Natural killer cell (primary cell): ENCODE data around the gene ACAP3. TPM values are rescaled to one million over a fixed set of nuclear protein-coding genes. Genes with fewer than 3 reads are reported as not detected.

ENCODE experiments used
- ATAC-seq, 3 donors: fragments of 150-1000 bp in 2 of 3; fragments of 200-7000 bp in 1 of 3; cut with Tn5 transposase; 1 replicate in 1 of 3; 2 replicates in 2 of 3; pipeline ENCODE4 v1.10.0; 2021; ENCODE audit warnings: mild to moderate bottlenecking in 2 of 3, moderate library complexity in 2 of 3
- DNase-seq, 2 donors: peaks; one replicate each; pipeline versions ENCODE4 v3.0.0 to v3.0.0-alpha.2; 2013 to 2021; ENCODE audit warnings: mixed read lengths in 1 of 2
- H3K27ac ChIP-seq: one replicate; pipeline ENCODE4 v1.5.1; 2013; ENCODE audit warnings: mild to moderate bottlenecking, low read length
- H3K27me3 ChIP-seq: one replicate; pipeline ENCODE4 v1.6.1; 2013; ENCODE audit warnings: low read length; ENCODE audit not compliant: control insufficient read depth, insufficient read depth
- H3K36me3 ChIP-seq: one replicate; pipeline ENCODE4 v1.6.1; 2013; ENCODE audit warnings: low read length; ENCODE audit not compliant: control insufficient read depth, insufficient read depth
- H3K4me1 ChIP-seq: one replicate; pipeline ENCODE4 v1.6.1; 2013; ENCODE audit warnings: low read length; ENCODE audit not compliant: control insufficient read depth, insufficient read depth
- H3K4me3 ChIP-seq: one replicate; pipeline ENCODE4 v1.5.1; 2013; ENCODE audit warnings: low read length
- H3K9me3 ChIP-seq: one replicate; pipeline ENCODE4 v1.6.1; 2013; ENCODE audit warnings: low read length; ENCODE audit not compliant: control insufficient read depth, insufficient read depth
- H3K27ac Mint-ChIP-seq, 2 donors: one replicate each; pipeline ENCODE4 v1.8.0; 2022; ENCODE audit warnings: mild to moderate bottlenecking in 2 of 2, mixed read lengths in 2 of 2, moderate library complexity in 1 of 2
- H3K27me3 Mint-ChIP-seq, 2 donors: one replicate each; pipeline ENCODE4 v1.8.0; 2022; ENCODE audit warnings: low read depth in 2 of 2, mixed read lengths in 2 of 2
- H3K36me3 Mint-ChIP-seq: one replicate; pipeline ENCODE4 v1.8.0; 2022; ENCODE audit warnings: mixed read lengths
- H3K4me1 Mint-ChIP-seq, 2 donors: one replicate each; pipeline ENCODE4 v1.8.0; 2022; ENCODE audit warnings: mixed read lengths in 2 of 2
- H3K4me3 Mint-ChIP-seq: one replicate; pipeline ENCODE4 v1.8.0; 2022; ENCODE audit warnings: mild to moderate bottlenecking, moderate library complexity, mixed read lengths
- H3K9me3 Mint-ChIP-seq, 2 donors: one replicate each; pipeline ENCODE4 v1.8.0; 2022; ENCODE audit warnings: mixed read lengths in 2 of 2
- CTCF ChIP-seq: fragments of 200-600 bp; IDR thresholded peaks from one replicate; pipeline ENCODE4 v1.8.0; 2022; ENCODE audit warnings: antibody characterized with exemption
- WGBS: methylation state at CpG from one replicate; pipeline ENCODE4 v1.1.7; 2013; ENCODE audit warnings: missing lambda C conversion rate; ENCODE audit not compliant: insufficient coverage; 5-methylcytosine and 5-hydroxymethylcytosine counted together
- intact Hi-C: fragments of 100-400 bp; cut with micrococcal nuclease; formaldehyde crosslinking; loops from one replicate; pipeline ENCODE4 v1.14.2; 2022
- total RNA-seq, 4 donors: library from RNA; stranded (reverse); fragments of 120-200 nt in 1 of 4; gene quantifications; one replicate each; pipeline versions ENCODE4 v1.2.3 to v1.2.4, GENCODE V29; 2013 to 2022

The ACAP3 gene
- total RNA-seq, 3 donors from 2014 or later (not counting 1 experiment from before 2014, with no cell fraction given) = 56.1 to 59.7 (median 59.0) TPM

GRCh38 chr1:1332031-1332755 is 24.5 kb upstream of the ACAP3 start:
- Histone ChIP-seq H3K4me1 (no peaks in the 10 kb centered on the region), H3K27ac (no peak overlapping the region), H3K9me3 (no peaks in the 10 kb centered on the region), H3K36me3 (peaks cover 3% of the 10 kb centered on the region), H3K27me3 (no peaks in the 10 kb centered on the region), H3K4me3 (no peak overlapping the region)
- TF ChIP-seq CTCF = no peak
- intact Hi-C loops = no loop called here
- H3K36me3 Mint-ChIP-seq = no peaks in the 10 kb centered on the region
- no peak overlapping the region for H3K4me3 Mint-ChIP-seq
- WGBS = 90% methylated on average over 57 of the region's 57 CpGs
- ATAC-seq (no peak), DNase-seq (no peak)
- H3K27ac Mint-ChIP-seq = no peak overlapping the region
- no peaks in the 10 kb centered on the region for H3K9me3 Mint-ChIP-seq
- no peaks in the 10 kb centered on the region for H3K4me1 Mint-ChIP-seq
- no peaks in the 10 kb centered on the region for H3K27me3 Mint-ChIP-seq

- ATAC-seq (no peak), DNase-seq (no peak)
- no peaks in the 10 kb centered on the region for H3K36me3 Mint-ChIP-seq
- no peak within 1 kb of the TSS for H3K4me3 Mint-ChIP-seq
- intact Hi-C loops = no loop called here
- H3K4me3 ChIP-seq = no peak within 1 kb of the TSS
- no peak within 1 kb of the TSS for H3K27ac ChIP-seq
- no peaks in the 10 kb centered on the region for H3K27me3 ChIP-seq
- no peaks in the 10 kb centered on the region for H3K9me3 ChIP-seq
- H3K4me1 Mint-ChIP-seq = peaks cover 0 to 1% of the 10 kb centered on the region in 2 donors
- H3K4me1 ChIP-seq = peaks cover 2% of the 10 kb centered on the region
- no peak for TF ChIP-seq CTCF
- H3K9me3 Mint-ChIP-seq = no peaks in the 10 kb centered on the region
- no peak within 1 kb of the TSS for H3K27ac Mint-ChIP-seq
- peaks cover 3% of the 10 kb centered on the region for H3K36me3 ChIP-seq
- WGBS = 86% methylated on average over 41 of the region's 41 CpGs
- H3K27me3 Mint-ChIP-seq = no peaks in the 10 kb centered on the region
Measured at GRCh38 chr1:1331068-1331965, 23.6 kb upstream of the ACAP3 start, which contains the start of gene TAS1R3. TAS1R3 (plus strand) TSS chr1:1331280; CDS start chr1:1331346, 66 bp downstream.

GRCh38 chr1:1330366-1331067 is 22.8 kb upstream of the ACAP3 start:
- Histone ChIP-seq H3K4me3 (no peak overlapping the region), H3K27ac (no peak overlapping the region), H3K27me3 (no peaks in the 10 kb centered on the region), H3K4me1 (peaks cover 10% of the 10 kb centered on the region), H3K9me3 (no peaks in the 10 kb centered on the region), H3K36me3 (peaks cover 3% of the 10 kb centered on the region)
- ATAC-seq (no peak), DNase-seq (no peak)
- H3K4me3 Mint-ChIP-seq = no peak overlapping the region
- H3K27ac Mint-ChIP-seq = no peak overlapping the region
- no peaks in the 10 kb centered on the region for H3K9me3 Mint-ChIP-seq
- 89% methylated on average over 15 of the region's 15 CpGs for WGBS
- intact Hi-C loops = no loop called here
- no peaks in the 10 kb centered on the region for H3K36me3 Mint-ChIP-seq
- peaks cover 0 to 5% of the 10 kb centered on the region in 2 donors for H3K4me1 Mint-ChIP-seq
- no peaks in the 10 kb centered on the region for H3K27me3 Mint-ChIP-seq
- TF ChIP-seq CTCF = no peak
